SHP77 (cell line): ENCODE results near the gene NUFIP2.
A peak's percentile ranks its signal among the peaks of the same experiment; 100 is the strongest.
"Not testable (repeated sequence)": the region's sequence is repeated elsewhere in the genome, so short reads cannot be mapped to it uniquely, and the experiment has no call there.

Source experiments
- DNase-seq, 2 experiments: peaks; one replicate each; lab custom pipeline; 2025; lab: John Stamatoyannopoulos, UW

Gene NUFIP2

GRCh38 chr17:29238133-29238850, 55.7 kb downstream of the NUFIP2 start:
- no peak for DNase-seq

GRCh38 chr17:29237476-29238132, 56.3 kb downstream of the NUFIP2 start:
- no peak for DNase-seq

GRCh38 chr17:29235904-29236303, 58.0 kb downstream of the NUFIP2 start:
- DNase-seq: no peak

GRCh38 chr17:29234972-29235371, 59.0 kb downstream of the NUFIP2 start:
- DNase-seq: not testable (repeated sequence)

GRCh38 chr17:29233301-29233700, 60.6 kb downstream of the NUFIP2 start:
- DNase-seq: no peak

- DNase-seq: no peak
Measured at GRCh38 chr17:29225396-29225795, 68.6 kb downstream of the NUFIP2 start.

- not testable (repeated sequence) for DNase-seq
Measured at GRCh38 chr17:29221338-29221737, 72.6 kb downstream of the NUFIP2 start.

GRCh38 chr17:29219378-29220047, 74.4 kb downstream of the NUFIP2 start:
- peak; percentile 60 to 64 for DNase-seq

GRCh38 chr17:29216856-29217255, 77.1 kb downstream of the NUFIP2 start:
- DNase-seq: no peak

- DNase-seq: no peak
Measured at GRCh38 chr17:29216181-29216580, 77.8 kb downstream of the NUFIP2 start.

- DNase-seq: no peak
Measured at GRCh38 chr17:29215717-29216116, 78.2 kb downstream of the NUFIP2 start.

GRCh38 chr17:29215174-29215573, 78.8 kb downstream of the NUFIP2 start:
- no peak for DNase-seq

GRCh38 chr17:29214215-29215146, 79.5 kb downstream of the NUFIP2 start:
- no peak for DNase-seq

GRCh38 chr17:29212681-29213121, 81.2 kb downstream of the NUFIP2 start:
- no peak for DNase-seq

- DNase-seq: no peak
Measured at GRCh38 chr17:29212094-29212631, 81.8 kb downstream of the NUFIP2 start.

GRCh38 chr17:29210879-29211278, 83.1 kb downstream of the NUFIP2 start:
- no peak for DNase-seq

- DNase-seq: no peak
Measured at GRCh38 chr17:29209073-29209472, 84.9 kb downstream of the NUFIP2 start.

- no peak for DNase-seq
Measured at GRCh38 chr17:29207975-29208374, 86.0 kb downstream of the NUFIP2 start.
